Epithelial cell of prostate (primary cell): ENCODE measurements around the gene TIGD1.

Experiments
- DNase-seq: peaks from one replicate; pipeline ENCODE4 v3.0.0-alpha.2; 2011; ENCODE audit warnings: low read depth, low spot score
- H3K27ac ChIP-seq: fragments of 450-650 bp; 2 replicates; pipeline ENCODE4 v1.5.1; 2017; ENCODE audit warnings: mild to moderate bottlenecking

Gene TIGD1

GRCh38 chr2:232504438-232504837 lies 45.9 kb downstream of the TIGD1 start:
- H3K27ac ChIP-seq: no peak overlapping the region

GRCh38 chr2:232503809-232504323 lies 46.5 kb downstream of the TIGD1 start:
- H3K27ac ChIP-seq: no peak overlapping the region
- DNase-seq: no peak

More at GRCh38 chr2:232504438-232504837, 45.9 kb downstream of the TIGD1 start:
- DNase-seq: no peak

GRCh38 chr2:232502911-232503808 lies 47.2 kb downstream of the TIGD1 start:
- DNase-seq: no peak
- no peak overlapping the region for H3K27ac ChIP-seq

GRCh38 chr2:232502511-232502910 lies 47.8 kb downstream of the TIGD1 start:
- H3K27ac ChIP-seq: no peak overlapping the region
- no peak for DNase-seq

- no peak for DNase-seq
- no peak overlapping the region for H3K27ac ChIP-seq
These were observed 48.5 kb downstream of the TIGD1 start for GRCh38 chr2:232501794-232502390.

GRCh38 chr2:232501331-232501771 lies 49.0 kb downstream of the TIGD1 start:
- DNase-seq: no peak
- H3K27ac ChIP-seq: no peak overlapping the region

- no peak for DNase-seq
- H3K27ac ChIP-seq: no peak overlapping the region
These were observed 51.9 kb downstream of the TIGD1 start for GRCh38 chr2:232498452-232498851.
